ENCODE results near the gene SARS2.
"Not testable (repeated sequence)": the region's sequence is repeated elsewhere in the genome, so short reads cannot be mapped to it uniquely, and the experiment has no call there.

Gene SARS2

DNA sequence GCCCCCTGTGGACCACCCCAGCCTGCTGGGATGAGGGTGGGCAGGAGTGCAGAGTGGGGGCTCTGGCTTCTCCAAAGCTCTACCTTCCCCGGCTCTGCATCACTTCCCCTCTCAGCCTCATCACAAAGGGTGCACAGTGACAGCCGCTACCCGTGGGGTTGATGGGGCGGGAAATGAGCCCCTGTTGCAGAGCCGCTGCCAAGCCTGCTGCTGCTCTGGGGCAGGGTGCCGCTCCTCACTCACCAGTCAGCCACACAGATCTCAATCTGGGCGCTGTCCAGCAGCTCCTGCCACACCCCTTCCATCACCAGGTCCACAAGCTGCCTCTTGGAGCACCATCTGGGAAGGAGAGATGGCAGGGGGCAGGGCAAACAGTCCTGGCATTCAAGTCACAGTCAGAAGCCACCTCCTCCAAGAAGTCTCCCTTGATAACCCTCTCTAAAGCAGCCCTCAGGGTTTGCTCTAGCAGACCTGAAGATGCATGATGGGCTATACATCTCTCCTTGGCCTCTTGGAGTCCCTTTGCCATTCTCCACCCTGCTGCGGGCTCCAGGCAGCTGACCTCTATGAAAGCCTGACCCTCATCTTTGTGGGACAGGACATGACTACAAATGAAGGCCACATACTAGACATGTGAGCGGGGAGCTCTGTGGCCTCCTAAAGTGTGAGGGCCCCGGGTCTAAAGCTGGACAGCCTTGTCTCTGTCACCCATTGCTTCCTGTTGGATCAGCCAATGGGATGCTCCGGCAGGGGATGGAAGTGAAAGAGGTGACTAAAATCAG is 15.9 kb upstream of the SARS2 start:
- no peak for DNase-seq

DNA sequence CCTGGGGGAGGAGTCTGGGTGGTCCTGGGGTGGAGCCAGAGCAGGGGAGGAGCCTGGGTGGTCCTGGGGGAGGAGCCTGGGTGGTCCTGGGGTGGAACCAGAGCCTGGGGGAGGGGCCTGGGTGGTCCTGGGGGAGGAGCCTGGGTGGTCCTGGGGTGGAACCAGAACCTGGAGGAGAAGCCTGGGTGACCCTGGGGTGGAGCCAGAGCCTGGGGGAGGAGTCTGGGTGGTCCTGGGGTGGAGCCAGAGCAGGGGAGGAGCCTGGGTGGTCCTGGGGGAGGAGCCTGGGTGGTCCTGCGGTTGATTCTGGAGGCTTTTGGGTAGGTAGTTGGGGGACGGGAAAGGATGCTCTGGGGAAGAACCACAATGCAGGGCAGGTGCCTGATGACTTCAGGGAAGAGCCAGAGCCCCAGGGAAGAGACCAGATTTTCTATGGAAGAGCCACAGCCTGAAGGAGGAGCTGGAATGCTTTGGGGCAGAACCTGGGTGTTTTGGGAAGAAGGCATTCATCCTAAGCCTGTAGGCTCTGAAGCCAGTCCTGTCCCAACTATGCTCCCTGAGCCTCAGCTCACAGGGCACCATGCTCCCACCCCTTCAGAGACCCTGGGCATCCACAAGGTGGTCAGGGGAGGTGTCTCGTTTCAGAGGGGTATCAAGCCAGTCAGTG is 15.1 kb upstream of the SARS2 start:
- DNase-seq = no peak

DNA sequence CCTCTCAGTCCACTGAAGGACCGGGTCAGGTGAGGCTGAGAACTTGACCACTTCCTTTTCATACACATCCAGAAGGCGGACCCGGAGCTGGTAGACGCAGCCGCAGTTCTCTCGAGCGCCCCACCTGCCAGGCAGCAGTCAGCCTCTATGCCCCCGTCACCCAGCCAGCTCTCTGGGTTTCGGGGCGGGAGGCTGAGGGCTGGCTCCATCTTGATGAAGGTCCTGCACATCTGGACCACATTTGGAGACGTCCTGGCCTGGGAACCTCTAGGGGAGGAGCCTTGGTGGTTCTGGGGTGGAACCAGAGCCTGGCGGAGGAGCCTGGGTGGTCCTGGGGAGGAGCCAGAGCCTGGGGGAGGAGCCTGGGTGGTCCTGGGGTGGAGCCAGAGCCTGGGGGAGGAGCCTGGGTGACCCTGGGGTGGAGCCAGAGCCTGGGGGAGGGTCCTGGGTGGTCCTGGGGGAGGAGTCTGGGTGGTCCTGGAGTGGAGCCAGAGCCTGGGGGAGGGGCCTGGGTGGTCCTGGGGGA is 14.5 kb upstream of the SARS2 start:
- peak; percentile 41 for DNase-seq

DNA sequence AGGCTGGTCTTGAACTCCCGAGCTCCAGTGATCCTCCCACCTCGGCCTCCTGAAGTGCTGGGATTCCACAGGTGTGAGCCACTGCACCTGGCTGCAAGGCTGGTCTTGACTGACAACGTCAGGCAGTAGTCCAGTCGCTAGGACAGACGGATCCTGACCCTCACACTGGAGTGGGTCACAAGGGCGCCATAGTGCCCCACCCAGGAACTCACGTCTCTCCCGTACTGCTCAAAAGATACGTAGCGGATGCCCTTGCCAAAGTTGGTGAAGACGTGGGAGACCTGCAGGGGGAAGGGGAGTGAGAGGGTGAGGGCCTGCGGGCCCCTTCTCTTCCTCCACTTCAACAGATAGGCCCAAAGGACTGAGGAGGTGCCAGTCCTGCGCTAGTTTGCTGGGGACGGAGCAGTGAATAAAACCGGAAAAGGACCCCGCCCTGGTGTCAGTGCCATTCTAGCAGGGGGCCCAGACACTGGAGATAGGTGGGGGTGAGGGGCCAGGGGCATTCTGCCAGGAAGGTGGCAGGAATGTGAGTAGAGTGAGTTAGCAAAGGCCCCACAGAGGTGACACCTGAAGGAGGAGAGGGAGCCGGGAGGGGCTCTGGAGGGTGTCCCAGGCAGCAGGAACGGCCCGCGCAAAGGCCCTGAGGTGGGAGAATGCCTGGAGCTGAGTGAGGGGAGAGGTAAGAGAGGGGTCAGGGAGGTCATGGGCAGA is 12.1 kb upstream of the SARS2 start:
- DNase-seq = no peak

DNA sequence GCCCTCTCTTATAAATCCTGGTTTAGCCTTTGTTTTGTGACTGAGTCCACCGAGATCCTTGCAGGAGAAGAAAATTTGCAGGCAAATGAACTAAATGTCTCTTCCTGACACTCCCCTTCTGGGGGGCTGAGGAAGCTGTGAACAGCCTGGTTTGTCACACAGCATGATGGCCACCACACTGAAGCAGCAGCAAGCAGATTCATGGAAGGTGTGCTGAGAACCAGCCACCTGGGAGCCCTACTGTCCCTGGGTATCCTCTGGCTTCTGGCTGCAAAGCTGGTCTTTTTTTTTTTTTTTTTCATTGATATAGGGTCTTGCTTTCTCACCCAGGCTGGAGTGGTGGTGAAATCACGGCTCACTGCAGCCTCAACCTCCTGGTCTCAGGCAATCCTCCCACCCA is 11.4 kb upstream of the SARS2 start:
- no peak for DNase-seq

DNA sequence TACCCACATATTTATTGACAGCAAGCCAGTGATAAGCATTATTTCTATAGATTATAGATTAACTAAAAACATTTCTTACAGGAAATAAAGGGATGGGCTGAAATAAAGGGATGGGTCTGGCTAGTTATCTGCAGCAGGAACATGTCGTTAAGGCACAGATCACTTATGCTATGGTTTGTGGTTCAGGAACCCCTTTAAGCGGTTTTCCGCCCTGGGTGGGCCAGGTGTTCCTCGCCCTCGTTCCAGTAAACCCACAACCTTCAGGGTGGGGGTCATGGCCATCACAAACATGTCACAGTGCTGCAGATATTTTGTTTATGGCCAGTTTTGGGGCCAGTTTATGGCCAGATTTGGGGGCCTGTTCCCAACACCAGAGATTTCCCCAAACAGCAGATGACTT is 10.9 kb upstream of the SARS2 start:
- not testable (repeated sequence) for DNase-seq

DNA sequence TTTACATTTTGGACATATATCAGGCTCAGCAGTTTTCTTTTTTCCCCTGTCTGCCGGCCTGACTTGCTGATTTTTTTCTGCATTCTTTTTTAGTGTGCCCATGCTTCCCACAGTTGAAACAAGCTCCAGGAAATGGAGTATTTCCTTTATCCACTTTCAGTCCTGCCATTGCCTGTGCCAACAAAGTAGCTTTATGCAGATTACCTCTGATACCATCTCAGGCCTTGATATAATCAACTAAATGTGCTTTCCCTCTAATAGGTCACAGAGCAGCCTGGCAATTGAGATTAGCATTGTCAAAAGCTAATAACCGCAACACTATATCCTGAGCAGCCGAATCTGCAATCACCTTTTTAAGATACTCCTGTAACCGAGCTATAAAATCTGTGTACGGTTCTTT is 9.4 kb upstream of the SARS2 start:
- DNase-seq = no peak

DNA sequence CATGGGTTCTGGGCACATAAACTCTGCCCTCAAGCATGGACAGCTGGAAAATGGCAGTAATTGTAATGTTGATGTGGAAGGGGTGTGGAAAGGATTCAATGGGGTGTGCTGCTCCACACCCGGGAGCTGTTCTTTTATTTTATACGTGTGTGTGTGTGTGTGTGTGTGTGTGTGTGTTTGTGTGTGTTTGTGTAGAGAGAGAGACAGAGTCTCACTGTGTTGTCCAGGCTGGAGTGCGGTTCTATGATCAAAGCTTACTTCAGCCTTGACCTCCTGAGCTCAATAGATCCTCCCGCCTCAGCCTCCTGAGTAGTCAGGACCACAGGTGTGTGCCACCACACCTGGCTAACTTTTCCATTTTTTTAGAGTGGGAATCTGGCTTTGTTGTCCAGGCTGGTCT is 3.0 kb upstream of the SARS2 start:
- no peak for DNase-seq

DNA sequence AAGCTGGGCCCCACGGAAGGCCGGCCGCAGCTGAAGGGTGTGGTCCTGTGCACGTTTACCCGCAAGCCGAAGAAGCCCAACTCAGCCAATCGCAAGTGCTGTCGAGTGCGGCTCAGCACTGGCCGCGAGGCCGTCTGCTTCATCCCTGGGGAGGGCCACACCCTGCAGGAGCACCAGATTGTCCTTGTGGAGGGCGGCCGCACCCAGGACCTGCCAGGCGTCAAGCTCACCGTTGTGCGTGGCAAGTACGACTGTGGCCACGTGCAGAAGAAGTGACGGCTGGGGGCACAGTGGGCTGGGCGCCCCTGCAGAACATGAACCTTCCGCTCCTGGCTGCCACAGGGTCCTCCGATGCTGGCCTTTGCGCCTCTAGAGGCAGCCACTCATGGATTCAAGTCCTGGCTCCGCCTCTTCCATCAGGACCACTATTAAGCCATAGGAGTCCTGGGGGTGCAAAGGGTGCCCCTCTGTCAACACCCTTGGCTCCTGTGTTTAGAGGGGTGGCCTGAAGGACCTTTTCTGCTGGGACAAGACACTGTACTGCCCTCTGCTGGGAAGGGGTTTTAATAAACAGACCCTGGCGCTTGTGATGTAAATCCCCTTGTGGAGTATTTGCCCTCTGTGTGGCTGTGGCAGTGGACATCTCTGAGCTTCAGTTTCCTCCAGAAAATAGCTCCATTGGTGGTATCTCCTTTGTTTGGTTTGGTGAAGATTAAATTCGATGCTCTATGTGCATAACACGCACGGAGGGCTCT is 2.0 kb upstream of the SARS2 start:
- no peak for DNase-seq

DNA sequence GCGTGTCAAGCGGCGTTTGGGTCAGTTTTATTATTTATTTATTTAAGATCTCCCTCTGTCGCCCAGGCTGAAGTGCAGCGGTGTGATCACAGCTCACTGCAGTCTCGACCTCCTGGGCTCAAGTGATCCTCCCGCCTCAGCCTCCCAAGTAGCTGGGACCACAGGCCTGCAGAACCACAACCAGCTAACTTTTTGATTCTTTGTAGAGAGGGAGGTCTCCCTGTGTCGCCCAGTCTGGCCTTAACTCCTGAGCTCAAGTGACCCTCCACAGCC is 894 bp upstream of the SARS2 start:
- DNase-seq = no peak

DNA sequence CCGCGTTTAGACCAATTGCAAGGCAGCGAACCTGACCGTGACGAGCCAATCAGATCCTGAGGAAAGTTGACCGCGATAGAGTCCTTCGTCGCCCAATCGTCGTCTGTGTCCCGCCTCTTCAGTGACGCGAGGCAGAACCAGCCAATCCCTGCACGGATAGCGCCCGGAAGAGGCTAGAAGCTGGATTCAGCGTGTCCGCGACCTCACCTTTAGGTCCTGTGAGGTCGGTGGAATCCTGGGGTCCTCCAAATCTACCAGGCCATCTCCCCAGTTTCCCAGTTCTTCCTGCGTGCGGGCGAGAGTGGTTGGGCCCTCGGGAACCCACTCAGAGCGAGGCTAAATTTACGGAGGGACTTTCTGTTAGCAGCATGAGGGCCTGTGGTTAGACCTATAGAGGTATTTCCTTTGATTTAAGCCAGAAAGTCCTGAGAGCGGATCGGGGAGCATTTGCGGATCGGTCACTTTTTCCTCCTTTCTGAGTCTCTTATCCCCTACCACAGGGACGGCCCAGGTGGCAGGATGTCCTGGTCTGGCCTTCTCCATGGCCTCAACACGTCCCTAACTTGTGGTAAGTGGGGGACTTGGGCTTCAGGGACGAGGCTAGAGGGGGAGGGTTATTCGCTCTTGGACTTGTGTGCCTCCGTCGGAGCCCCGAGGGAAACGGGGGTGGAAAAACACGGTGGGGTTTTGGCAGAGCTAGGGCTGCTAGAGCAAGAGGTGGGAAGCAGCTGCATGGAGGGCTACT is 385 bp upstream of the SARS2 start, which contains the start of gene MRPS12:
Gene MRPS12, plus strand, starts transcription at position 169 of the 745 bp plus-strand sequence. Its CDS starts 351 bp downstream, at position 520.
- peak; percentile 99 for DNase-seq

DNA sequence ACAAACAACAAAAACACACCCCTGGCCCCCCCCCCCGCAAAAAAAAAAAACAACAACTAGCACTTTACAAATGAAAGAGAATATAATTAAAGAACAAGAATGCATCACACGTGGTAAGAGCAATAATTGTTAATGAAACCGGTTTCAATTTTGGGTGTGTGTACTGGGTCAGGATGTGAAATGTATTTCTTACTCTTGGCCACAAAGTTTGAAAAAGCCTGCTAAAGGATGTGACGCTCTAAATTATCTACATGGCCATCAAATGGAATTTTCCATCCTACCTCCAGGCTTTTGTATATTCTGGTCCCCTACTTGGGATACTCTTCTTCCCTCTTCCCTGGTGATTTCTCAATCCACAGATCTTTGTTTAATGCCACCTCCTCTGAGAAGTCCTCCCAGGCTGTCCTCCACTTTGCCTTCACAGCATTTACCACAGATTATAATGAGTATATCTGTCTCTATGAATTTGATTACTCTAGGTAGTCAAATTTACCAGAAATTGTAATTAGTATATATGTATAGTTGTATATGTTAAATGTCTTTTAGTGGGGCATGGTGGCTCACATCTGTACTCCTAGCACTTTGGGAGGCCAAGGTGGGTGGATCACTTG is 2.1 kb downstream of the SARS2 start:
- DNase-seq = no peak

DNA sequence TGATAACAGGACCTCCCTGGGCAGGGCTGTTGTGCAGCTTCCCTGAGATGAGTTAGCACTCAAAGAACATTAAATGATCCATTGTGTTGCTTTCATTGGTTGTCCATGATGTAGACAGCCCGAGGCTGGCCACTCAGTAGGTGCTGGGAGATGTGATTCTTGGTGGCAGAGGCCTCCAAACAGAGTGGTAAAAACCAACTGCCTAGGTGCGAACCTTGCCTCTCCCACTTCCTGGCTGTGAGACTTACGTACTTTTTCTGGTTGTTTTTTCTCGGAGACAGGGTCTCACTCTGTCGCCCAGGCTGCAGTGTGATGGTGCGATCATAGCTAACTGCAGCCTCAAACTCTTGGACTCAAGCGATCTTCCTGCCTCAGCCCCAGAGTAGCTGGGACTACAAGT is 6.2 kb downstream of the SARS2 start:
- no peak for DNase-seq

DNA sequence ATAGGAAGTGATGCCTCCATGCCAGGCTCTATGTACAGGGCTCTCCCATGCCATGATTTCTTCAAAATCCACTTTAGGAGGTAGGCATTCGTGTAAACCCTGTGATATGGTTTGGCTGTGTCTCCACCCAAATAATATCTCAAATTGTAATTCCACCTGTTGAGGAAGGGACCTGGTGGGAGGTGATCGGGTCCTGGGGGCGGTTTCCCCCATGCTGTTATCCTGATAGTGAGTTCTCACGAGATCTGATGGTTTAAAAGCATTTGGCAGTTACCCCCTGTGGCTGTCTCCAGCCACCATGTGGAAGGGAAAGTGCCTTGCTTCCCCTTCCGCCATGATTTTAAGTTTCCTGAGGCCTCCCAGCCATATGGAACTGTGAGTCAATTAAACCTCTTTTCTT is 8.1 kb downstream of the SARS2 start:
- no peak for DNase-seq

DNA sequence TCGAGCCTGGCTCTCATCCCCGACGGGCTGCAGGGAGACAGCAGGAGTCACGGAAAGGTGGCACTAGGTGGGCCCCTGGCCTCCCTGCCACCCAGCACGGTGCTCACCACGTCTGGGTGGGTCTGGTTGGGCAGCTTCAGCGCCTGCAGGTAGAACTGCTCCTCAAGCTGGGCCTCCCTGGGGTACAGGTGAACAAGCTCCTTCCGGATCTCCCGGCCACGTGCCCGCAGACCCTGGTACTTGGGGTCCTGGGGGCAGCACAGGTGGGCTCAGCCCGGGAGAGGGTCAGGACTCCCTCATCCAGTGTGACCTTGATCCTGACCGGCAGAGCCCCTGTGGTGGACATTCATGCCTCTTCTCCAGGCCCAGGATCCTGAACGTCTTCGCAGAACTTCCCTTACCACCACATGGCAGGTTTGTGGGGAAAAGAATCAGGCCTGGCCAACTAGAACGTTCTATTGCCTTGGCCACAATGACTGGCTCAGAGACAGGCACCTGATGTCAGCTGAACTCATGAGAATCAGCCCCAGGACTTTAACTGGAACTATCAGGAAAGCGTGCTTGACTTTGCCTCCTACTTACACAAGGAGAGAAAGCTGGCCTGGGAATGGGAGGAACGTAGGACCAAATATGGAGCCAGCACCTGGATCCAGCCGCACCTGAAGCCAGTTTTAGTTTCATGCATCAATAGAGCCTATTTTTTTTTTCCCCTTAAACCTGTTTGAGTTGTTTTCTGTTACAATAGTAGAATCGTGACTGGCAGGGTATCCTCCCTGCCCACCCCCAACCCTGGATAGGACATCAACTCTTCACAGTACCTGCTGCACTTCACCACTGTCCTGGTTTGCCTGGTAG is 8.9 kb downstream of the SARS2 start:
- no peak for DNase-seq

DNA sequence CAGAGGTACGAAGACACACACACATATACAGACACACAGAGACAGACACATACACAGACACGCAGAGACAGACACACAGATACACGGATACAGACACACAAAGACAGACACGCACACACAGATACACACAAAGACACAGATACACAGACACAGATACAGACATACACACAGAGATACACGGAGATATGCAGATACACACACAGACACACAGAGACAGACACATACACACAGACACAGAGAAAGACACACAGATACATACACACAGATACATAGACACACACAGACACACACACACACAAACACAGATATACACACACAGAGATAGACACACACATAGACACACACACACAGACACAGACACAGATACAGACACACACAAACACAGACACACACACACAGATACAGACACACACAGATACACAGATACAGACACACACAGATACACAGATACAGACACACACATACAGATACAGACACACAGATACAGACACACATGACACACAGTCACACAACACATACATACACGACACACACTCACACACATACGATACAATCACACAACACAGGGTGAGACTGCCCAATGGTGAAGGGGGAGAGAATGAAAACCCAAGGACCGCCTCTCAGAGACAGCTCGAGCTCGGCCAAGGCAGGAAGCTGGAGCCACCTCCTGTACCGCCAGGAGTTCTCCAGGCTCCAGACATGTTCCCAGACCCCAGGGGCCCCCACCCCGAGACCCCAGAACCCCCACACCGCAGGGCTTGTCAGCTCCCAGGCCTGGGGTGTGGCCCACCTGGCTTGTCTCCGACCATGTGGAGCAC is 9.8 kb downstream of the SARS2 start:
- DNase-seq = no peak

DNA sequence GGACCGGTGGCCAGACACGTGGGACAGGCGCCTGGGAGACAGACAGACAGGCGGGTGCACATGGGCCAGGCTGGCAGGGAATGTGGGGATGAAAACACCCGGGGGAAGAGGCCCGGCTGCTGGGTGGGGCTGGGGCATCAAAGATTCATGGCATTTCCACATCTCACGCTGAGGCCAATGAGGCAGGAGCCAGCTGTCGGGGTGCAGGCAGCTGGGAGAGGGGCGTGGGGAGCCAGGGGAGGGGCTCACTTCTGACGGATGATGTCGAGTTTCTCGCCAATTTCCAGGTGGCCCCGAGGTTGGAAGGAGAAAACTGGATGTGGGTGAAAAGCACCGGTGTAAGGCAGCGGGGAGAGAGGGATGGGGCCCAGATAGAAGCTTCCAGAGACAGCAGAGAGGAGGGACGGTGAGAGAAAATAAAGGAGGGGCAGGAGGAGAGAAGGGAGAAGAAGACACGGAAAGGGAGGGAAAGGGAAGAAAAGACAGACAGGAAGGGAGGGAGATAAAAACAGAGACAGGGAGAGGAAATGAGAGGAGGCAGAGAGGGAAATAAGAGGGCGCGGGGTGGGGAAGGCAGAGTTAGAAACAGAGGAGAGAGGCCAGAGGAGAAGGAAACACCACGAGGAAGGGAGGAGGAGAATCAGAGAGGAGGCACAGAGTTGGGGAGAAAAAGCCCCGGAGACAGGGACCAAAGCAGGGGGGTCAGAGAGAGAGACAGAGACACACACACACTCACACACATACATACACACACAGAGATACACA is 10.5 kb downstream of the SARS2 start:
- DNase-seq = no peak

DNA sequence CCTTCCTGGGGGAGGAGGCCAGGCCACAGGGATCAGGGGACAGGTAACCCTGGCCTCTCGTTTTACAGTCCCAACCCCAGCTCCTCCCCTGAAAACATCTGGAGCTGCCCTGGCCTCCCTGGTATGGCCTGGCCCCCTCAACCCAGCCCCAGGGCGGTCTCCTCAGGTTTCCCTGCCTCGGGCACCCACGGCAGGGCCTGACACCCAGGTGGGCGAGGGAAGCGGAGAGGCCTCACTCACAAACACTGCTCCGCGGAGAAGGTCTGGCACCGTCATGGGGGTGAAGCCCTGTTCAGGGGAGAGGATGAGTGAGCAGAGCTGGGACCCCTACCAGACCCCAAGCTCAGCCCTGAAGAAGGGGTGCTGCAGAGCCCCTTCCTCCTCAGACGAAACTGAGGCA is 12.0 kb downstream of the SARS2 start:
- DNase-seq = no peak

DNA sequence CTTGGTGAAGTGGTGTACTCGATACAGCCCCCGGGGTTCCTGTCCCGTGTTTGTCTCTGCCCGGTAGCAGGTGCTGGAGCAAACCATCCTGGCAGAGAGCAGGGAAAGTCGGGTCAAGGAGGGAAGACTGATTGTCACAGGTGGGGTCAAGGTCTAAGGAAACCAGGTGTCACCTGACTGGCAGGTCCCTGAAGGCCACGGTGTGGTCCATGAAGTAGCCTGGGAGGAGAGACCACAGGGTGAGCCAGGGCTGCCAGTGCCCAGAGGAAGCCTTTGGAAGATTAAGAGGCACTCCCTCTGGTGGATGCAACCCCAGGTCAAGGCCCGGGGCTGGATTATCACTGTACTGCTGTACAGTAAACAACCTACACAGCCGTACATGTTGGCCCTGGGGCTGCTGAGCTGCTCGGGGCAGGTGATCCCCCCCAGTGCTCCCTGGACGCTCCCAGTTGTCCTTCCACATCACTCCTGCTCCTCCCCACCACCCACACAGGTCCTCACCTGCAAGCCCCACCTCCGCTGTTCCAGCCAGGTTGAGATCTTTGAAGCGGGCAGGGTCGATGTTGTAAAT is 12.6 kb downstream of the SARS2 start:
- no peak for DNase-seq
